ENCODE data around the gene TXNL4A.

The TXNL4A gene

GRCh38 chr18:79935499-79935898, 52.9 kb downstream of the TXNL4A start:
- Histone ChIP-seq H3K27me3 (ENCODE audit: insufficient read depth, poor library complexity, severe bottlenecking) (no peaks in the 10 kb centered on the region), H3K27ac (replicated peaks) (no peak overlapping the region), H3K4me3 (replicated peaks; ENCODE audit: insufficient read depth, low read length) (no peak overlapping the region)
- TF ChIP-seq GABPA (IDR thresholded peaks at IDR 0.05; ENCODE audit: low read depth) (no peak), CTCF (IDR thresholded peaks at IDR 0.05; ENCODE audit: insufficient read depth, low read length) (no peak), SPI1 (IDR thresholded peaks at IDR 0.05; ENCODE audit: borderline replicate concordance, low read depth) (no peak), REST (IDR thresholded peaks at IDR 0.05; ENCODE audit: insufficient replicate concordance, low read depth) (no peak), POLR2AphosphoS5 (IDR thresholded peaks at IDR 0.05; ENCODE audit: low read depth) (no peak)
- DNase-seq (ENCODE audit: low read depth in 1 of 2, low spot score in 1 of 2) = no peak

- no peak overlapping the region for H3K27ac ChIP-seq (replicated peaks)
- no peak overlapping the region for H3K4me3 ChIP-seq (replicated peaks; ENCODE audit: insufficient read depth, low read length)
- DNase-seq (ENCODE audit: low read depth in 1 of 2, low spot score in 1 of 2) = no peak
- no peaks in the 10 kb centered on the region for H3K27me3 ChIP-seq (ENCODE audit: insufficient read depth, poor library complexity, severe bottlenecking)
- TF ChIP-seq REST (IDR thresholded peaks at IDR 0.05; ENCODE audit: insufficient replicate concordance, low read depth) (no peak), SPI1 (IDR thresholded peaks at IDR 0.05; ENCODE audit: borderline replicate concordance, low read depth) (no peak), POLR2AphosphoS5 (IDR thresholded peaks at IDR 0.05; ENCODE audit: low read depth) (no peak), CTCF (IDR thresholded peaks at IDR 0.05; ENCODE audit: insufficient read depth, low read length) (no peak), GABPA (IDR thresholded peaks at IDR 0.05; ENCODE audit: low read depth) (no peak)
These were observed 53.3 kb downstream of the TXNL4A start for GRCh38 chr18:79935098-79935480.

- H3K27ac ChIP-seq (replicated peaks) = peak overlapping the region; percentile 15; the same call in 1 of the 2 replicates
- H3K27me3 ChIP-seq (ENCODE audit: insufficient read depth, poor library complexity, severe bottlenecking) = no peaks in the 10 kb centered on the region
- no peak overlapping the region for H3K4me3 ChIP-seq (replicated peaks; ENCODE audit: insufficient read depth, low read length)
- DNase-seq (ENCODE audit: low read depth in 1 of 2, low spot score in 1 of 2) = peak in 1 of 2 experiments; percentile 45
- TF ChIP-seq POLR2AphosphoS5 (IDR thresholded peaks at IDR 0.05; ENCODE audit: low read depth) (no peak), REST (IDR thresholded peaks at IDR 0.05; ENCODE audit: insufficient replicate concordance, low read depth) (no peak), SPI1 (IDR thresholded peaks at IDR 0.05; ENCODE audit: borderline replicate concordance, low read depth) (peak; percentile 62; the same call in 1 of the 2 replicates), GABPA (IDR thresholded peaks at IDR 0.05; ENCODE audit: low read depth) (no peak), CTCF (IDR thresholded peaks at IDR 0.05; ENCODE audit: insufficient read depth, low read length) (no peak)
These were observed 53.9 kb downstream of the TXNL4A start for GRCh38 chr18:79934311-79935097.

All from HL-60 (cell line).